ENCODE results near the gene MAP2K5.
A peak's percentile ranks its signal among the peaks of the same experiment; 100 is the strongest.

MAP2K5 gene

GRCh38 chr15:67521783-67522568, 20.5 kb upstream of the MAP2K5 start:
- no peak for DNase-seq (ENCODE audit: low spot score)

GRCh38 chr15:67523330-67523729, 19.2 kb upstream of the MAP2K5 start:
- DNase-seq (ENCODE audit: low spot score): no peak

GRCh38 chr15:67524235-67524634, 18.3 kb upstream of the MAP2K5 start:
- no peak for DNase-seq (ENCODE audit: low spot score)

- no peak for DNase-seq (ENCODE audit: low spot score)
These were observed 14.0 kb upstream of the MAP2K5 start for GRCh38 chr15:67528513-67528912.

GRCh38 chr15:67531379-67531914, 11.1 kb upstream of the MAP2K5 start:
- DNase-seq (ENCODE audit: low spot score): no peak

GRCh38 chr15:67533873-67534272, 8.6 kb upstream of the MAP2K5 start:
- DNase-seq (ENCODE audit: low spot score): no peak

GRCh38 chr15:67534360-67534759, 8.1 kb upstream of the MAP2K5 start:
- no peak for DNase-seq (ENCODE audit: low spot score)

- no peak for DNase-seq (ENCODE audit: low spot score)
These were observed 4.7 kb upstream of the MAP2K5 start for GRCh38 chr15:67537771-67538170.

- DNase-seq (ENCODE audit: low spot score): no peak
These were observed 830 bp downstream of the MAP2K5 start for GRCh38 chr15:67543348-67543718.

GRCh38 chr15:67544475-67544874, 2.0 kb downstream of the MAP2K5 start:
- DNase-seq (ENCODE audit: low spot score): no peak

GRCh38 chr15:67545864-67546263, 3.4 kb downstream of the MAP2K5 start:
- DNase-seq (ENCODE audit: low spot score): no peak

- DNase-seq (ENCODE audit: low spot score): no peak
These were observed 4.6 kb downstream of the MAP2K5 start for GRCh38 chr15:67547064-67547463.

GRCh38 chr15:67547836-67548235, 5.3 kb downstream of the MAP2K5 start:
- DNase-seq (ENCODE audit: low spot score): no peak

GRCh38 chr15:67548236-67548852, 5.8 kb downstream of the MAP2K5 start:
- no peak for DNase-seq (ENCODE audit: low spot score)

- peak; percentile 71 for DNase-seq (ENCODE audit: low spot score)
These were observed 6.6 kb downstream of the MAP2K5 start for GRCh38 chr15:67548862-67549651.

GRCh38 chr15:67549736-67550135, 7.2 kb downstream of the MAP2K5 start:
- DNase-seq (ENCODE audit: low spot score): no peak

- DNase-seq (ENCODE audit: low spot score): no peak
These were observed 8.0 kb downstream of the MAP2K5 start for GRCh38 chr15:67550522-67550921.

- no peak for DNase-seq (ENCODE audit: low spot score)
These were observed 8.8 kb downstream of the MAP2K5 start for GRCh38 chr15:67551207-67551743.

- no peak for DNase-seq (ENCODE audit: low spot score)
These were observed 12.1 kb downstream of the MAP2K5 start for GRCh38 chr15:67554580-67554979.

- DNase-seq (ENCODE audit: low spot score): no peak
These were observed 14.6 kb downstream of the MAP2K5 start for GRCh38 chr15:67556976-67557570.

- peak; percentile 39 for DNase-seq (ENCODE audit: low spot score)
These were observed 16.0 kb downstream of the MAP2K5 start for GRCh38 chr15:67558502-67558901.

GRCh38 chr15:67559158-67559557, 16.7 kb downstream of the MAP2K5 start:
- DNase-seq (ENCODE audit: low spot score): no peak

All from iPS-NIHi11 (cell line).